GM12892 (cell line): Measurements from ENCODE around the gene SH2D3C.

Experiments
- POLR2A ChIP-seq: IDR thresholded peaks from 2 replicates; pipeline ENCODE4 v1.6.1; 2011; ENCODE audit warnings: low read depth, low read length, control low read depth
- POLR2AphosphoS5 ChIP-seq: IDR thresholded peaks from 2 replicates; pipeline ENCODE4 v1.6.1; 2011; ENCODE audit warnings: low read depth, low read length, control low read depth

DNA sequence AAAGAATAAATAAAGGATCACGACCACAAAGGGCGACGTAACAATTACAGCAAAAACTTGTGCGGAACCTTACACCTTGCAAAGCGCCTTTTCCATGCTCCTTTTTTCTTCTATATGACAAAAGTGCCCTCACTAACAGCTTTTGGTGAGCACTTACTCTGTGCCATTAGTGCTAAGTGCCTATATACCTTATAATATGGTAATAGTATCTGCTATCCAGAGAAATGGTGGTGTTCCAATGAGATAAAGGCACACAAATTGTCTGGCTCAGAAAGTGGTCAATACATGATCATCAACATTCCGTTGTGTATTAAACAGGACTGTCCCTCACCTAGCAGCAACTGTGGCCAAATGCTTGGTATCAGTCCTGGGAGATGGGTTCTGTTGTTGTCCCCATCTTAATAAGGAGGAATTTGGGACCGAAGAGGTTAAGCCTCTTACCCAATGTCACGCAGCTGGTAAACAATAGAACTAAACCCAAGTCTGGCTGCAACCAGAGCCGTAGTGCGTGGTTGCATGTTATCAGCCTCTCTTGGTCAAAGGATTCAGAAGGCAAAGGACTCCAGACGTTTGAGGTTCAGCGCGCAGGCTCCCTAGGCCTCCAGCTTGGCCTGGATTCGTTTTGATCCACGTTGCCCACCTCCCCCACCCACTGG, 42.8 kb downstream of the SH2D3C start:
- TF ChIP-seq POLR2A = no peak
- TF ChIP-seq POLR2AphosphoS5 = no peak
